GM18861 (cell line): ENCODE data around the gene HSD11B1L.
"Not testable (repeated sequence)": the region's sequence is repeated elsewhere in the genome, so short reads cannot be mapped to it uniquely, and the experiment has no call there.

ENCODE experiments used
- ATAC-seq: cut with Tn5 transposase; IDR thresholded peaks from one replicate; pipeline ENCODE4 v1.9.1; 2021; ENCODE audit not compliant: unreplicated experiment

HSD11B1L gene

GRCh38 chr19:5719961-5720790, 39.3 kb downstream of the HSD11B1L start, which contains the start of the genes CATSPERD and LONP1:
CATSPERD (plus strand) TSS chr19:5720637; CDS start chr19:5720738, 101 bp downstream.
LONP1 (minus strand) TSS chr19:5720146; CDS start chr19:5720132, 14 bp downstream.
- ATAC-seq: peak; percentile 73

- no peak for ATAC-seq
Observed at GRCh38 chr19:5727453-5728050, 46.7 kb downstream of the HSD11B1L start.

- ATAC-seq: not testable (repeated sequence)
Observed at GRCh38 chr19:5733172-5733571, 52.3 kb downstream of the HSD11B1L start.
